ENCODE results near the gene SPSB1. TPM values are rescaled to one million over a fixed set of nuclear protein-coding genes. Genes with fewer than 3 reads are reported as not detected.
A peak's percentile ranks its signal among the peaks of the same experiment; 100 is the strongest.

The SPSB1 gene
- total RNA-seq, 4 donors from 2014 or later, result 12.3 to 29.6 (median 20.7) TPM

GRCh38 chr1:9389968-9390367 lies 97.3 kb downstream of the SPSB1 start:
- peaks cover 0 to 14% of the 10 kb centered on the region in 2 donors for H3K4me1 ChIP-seq
- H3K9me3 ChIP-seq, result no peaks in the 10 kb centered on the region
- no peak for DNase-seq
- H3K4me3 ChIP-seq, result no peak overlapping the region
- no peak overlapping the region for H3K27ac ChIP-seq
- no peak for TF ChIP-seq CTCF (IDR thresholded peaks at IDR 0.05)
- no peak for TF ChIP-seq POLR2A (IDR thresholded peaks at IDR 0.05)
- intact Hi-C loops (cut with DNase I; ENCODE audit: low total_unique reads), result no loop called here
- no peaks in the 10 kb centered on the region for H3K36me3 ChIP-seq
- H3K27me3 ChIP-seq, result no peaks in the 10 kb centered on the region

GRCh38 chr1:9391620-9392019 lies 98.9 kb downstream of the SPSB1 start:
- H3K9me3 ChIP-seq, result no peaks in the 10 kb centered on the region
- no peaks in the 10 kb centered on the region for H3K27me3 ChIP-seq
- no peaks in the 10 kb centered on the region for H3K36me3 ChIP-seq
- intact Hi-C loops (cut with DNase I; ENCODE audit: low total_unique reads), result no loop called here
- no peak for DNase-seq
- no peak overlapping the region for H3K27ac ChIP-seq
- peaks cover 0 to 8% of the 10 kb centered on the region in 2 donors for H3K4me1 ChIP-seq
- TF ChIP-seq POLR2A (IDR thresholded peaks at IDR 0.05), result no peak
- TF ChIP-seq CTCF (IDR thresholded peaks at IDR 0.05), result no peak
- H3K4me3 ChIP-seq, result no peak overlapping the region

- H3K36me3 ChIP-seq, result no peaks in the 10 kb centered on the region
- no peak overlapping the region for H3K27ac ChIP-seq
- no peak for DNase-seq
- no peak overlapping the region for H3K4me3 ChIP-seq
- H3K4me1 ChIP-seq, result peaks cover 0 to under 1% of the 10 kb centered on the region in 2 donors
- TF ChIP-seq CTCF (IDR thresholded peaks at IDR 0.05), result no peak
- TF ChIP-seq POLR2A (IDR thresholded peaks at IDR 0.05), result no peak
- no peaks in the 10 kb centered on the region for H3K9me3 ChIP-seq
- no peaks in the 10 kb centered on the region for H3K27me3 ChIP-seq
- intact Hi-C loops (cut with DNase I; ENCODE audit: low total_unique reads), result no loop called here
Measured at GRCh38 chr1:9394010-9394409, 101.3 kb downstream of the SPSB1 start.

- DNase-seq, result no peak
- H3K36me3 ChIP-seq, result no peaks in the 10 kb centered on the region
- no peaks in the 10 kb centered on the region for H3K27me3 ChIP-seq
- H3K4me3 ChIP-seq, result no peak overlapping the region
- no peaks in the 10 kb centered on the region for H3K4me1 ChIP-seq
- H3K27ac ChIP-seq, result no peak overlapping the region
- TF ChIP-seq CTCF (IDR thresholded peaks at IDR 0.05) (no peak), POLR2A (IDR thresholded peaks at IDR 0.05) (no peak)
- intact Hi-C loops (cut with DNase I; ENCODE audit: low total_unique reads), result no loop called here
- no peaks in the 10 kb centered on the region for H3K9me3 ChIP-seq
Measured at GRCh38 chr1:9395018-9395417, 102.3 kb downstream of the SPSB1 start.

- H3K4me3 ChIP-seq, result no peak overlapping the region
- H3K36me3 ChIP-seq, result no peaks in the 10 kb centered on the region
- peaks cover 0 to 3% of the 10 kb centered on the region in 2 donors for H3K4me1 ChIP-seq
- no peak for DNase-seq
- intact Hi-C loops (cut with DNase I; ENCODE audit: low total_unique reads), result no loop called here
- H3K27ac ChIP-seq, result peak overlapping the region; percentile 31 to 32
- H3K9me3 ChIP-seq, result no peaks in the 10 kb centered on the region
- no peaks in the 10 kb centered on the region for H3K27me3 ChIP-seq
- no peak for TF ChIP-seq POLR2A (IDR thresholded peaks at IDR 0.05)
- no peak for TF ChIP-seq CTCF (IDR thresholded peaks at IDR 0.05)
Measured at GRCh38 chr1:9397047-9397446, 104.4 kb downstream of the SPSB1 start.

Measured in uterus (tissue), 4 donors.